A172 (cell line): ENCODE data around the gene TBC1D2B. TPM values are rescaled to one million over a fixed set of nuclear protein-coding genes. Genes with fewer than 3 reads are reported as not detected.
A peak's percentile ranks its signal among the peaks of the same experiment; 100 is the strongest.

Source experiments
- DNase-seq: peaks from one replicate; pipeline ENCODE4 v3.0.0-alpha.2; 2015; ENCODE audit warnings: low spot score
- total RNA-seq: library from RNA; depleted of rRNA; stranded (reverse); fragments of >200 nt; shearing (Covaris generic); gene quantifications from 2 replicates; pipeline ENCODE4 v1.2.3, GENCODE V29; 2014; rRNA removed

Gene TBC1D2B
- total RNA-seq: 14.5 and 14.9 TPM in 2 replicates

GRCh38 chr15:78077053-78077870 lies at the start of gene TBC1D2B:
TSS of gene TBC1D2B (minus strand) at chr15:78077711. CDS start at chr15:78077652, 59 bp downstream.
- DNase-seq: no peak

GRCh38 chr15:78125267-78125666 lies 47.8 kb upstream of the TBC1D2B start:
- DNase-seq: no peak

GRCh38 chr15:78120523-78120922 lies 43.0 kb upstream of the TBC1D2B start:
- no peak for DNase-seq

GRCh38 chr15:78112551-78112950 lies 35.0 kb upstream of the TBC1D2B start:
- DNase-seq: no peak

DNA sequence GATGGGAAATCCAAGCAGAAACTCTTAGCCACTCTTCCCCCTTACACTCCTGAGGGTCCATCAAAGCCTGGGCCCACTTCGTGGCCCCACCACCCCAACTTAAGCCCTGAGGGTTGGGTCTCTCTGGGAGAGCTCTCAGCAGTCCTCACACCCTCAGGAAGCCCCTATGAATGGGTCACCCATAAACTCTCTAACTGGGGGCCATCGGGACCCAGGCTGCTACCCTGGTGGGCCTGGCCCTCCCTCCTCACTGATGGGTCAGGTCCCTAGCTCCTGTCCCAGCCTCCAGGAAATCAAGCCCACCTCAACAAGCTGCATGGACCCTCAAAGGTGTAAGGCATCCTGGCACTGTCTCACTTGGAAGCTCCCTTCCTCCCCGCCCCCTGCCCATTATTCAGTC lies 34.3 kb upstream of the TBC1D2B start:
- no peak for DNase-seq

- DNase-seq: no peak
Observed at GRCh38 chr15:78110916-78111475, 33.5 kb upstream of the TBC1D2B start.

DNA sequence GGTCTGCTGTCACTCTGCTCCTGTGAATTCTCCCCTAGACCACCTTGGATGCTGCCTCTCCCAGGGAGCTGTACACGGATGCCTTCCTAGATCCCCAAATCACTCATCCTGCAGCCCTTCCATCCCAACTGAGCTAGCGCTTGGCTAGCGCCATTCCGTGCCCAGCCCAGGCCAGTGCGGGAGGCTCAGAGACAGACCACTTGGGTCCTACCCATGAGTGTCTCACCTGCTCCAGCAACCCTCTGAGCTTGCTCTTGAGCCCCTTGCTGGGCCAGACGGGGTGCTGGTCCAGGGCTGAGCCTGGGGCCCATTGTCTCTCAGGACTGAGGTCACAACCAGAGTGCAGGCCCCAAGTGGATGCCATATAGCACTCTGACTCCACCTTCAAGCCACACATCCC lies 32.6 kb upstream of the TBC1D2B start:
- no peak for DNase-seq

DNA sequence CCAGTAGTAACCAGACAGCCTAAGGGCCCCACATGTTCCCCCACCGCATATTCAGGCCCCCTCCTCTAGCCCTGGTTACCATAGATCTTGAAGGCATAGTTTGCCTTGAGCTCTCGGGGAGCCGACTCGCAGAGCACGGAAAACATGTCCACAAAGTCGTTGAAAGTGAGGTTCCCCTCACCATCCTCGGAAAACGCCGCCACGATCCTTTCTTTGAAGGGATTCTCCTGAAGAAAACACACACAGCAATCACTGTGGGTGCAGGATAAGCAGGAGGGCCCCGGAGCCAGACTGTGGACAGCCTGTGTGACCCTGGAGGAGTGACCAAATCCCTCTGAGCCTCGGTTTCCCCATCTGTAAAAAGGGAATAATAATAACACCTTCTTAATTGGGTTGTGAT lies 31.6 kb upstream of the TBC1D2B start:
- DNase-seq: no peak

DNA sequence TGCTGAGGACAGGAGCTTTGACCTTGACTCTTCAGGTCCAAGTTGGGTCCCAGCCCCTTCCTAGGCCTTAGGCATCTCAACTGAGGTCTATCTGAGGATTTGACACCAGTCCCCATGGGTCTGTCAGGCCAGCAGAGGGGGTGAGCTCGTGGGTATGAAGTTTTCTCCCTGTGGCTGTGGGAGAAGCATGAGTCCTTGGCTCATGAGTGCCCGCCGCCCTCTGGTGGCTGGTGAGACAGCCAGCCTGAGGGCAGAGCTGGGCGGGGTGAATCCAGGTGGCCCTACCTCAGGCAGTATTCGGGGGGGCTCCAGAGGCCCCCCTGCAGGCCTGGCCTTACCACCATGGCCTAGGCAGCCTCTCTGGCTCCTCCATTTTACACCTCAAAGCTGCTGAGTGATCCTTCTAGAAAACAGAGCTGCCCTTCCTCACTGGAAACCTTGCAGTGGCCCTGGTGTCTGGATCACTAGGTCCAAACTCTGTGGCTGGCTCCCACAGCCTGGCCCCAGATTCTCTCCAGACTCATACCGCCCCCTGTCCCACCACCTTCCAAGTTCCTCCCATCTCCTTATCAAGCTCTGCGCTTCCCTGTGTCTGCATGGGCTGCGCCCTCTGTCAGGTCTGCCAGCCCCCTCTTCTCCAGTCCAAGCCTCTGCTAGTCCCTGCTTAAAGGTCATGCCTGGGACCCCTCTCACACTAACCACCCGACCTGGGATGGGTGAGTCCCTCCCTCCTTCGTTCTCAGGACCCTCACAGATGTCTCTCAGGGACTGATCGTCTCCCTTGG lies 31.0 kb upstream of the TBC1D2B start:
- peak; percentile 67 for DNase-seq

- DNase-seq: no peak
Observed at GRCh38 chr15:78107471-78107870, 30.0 kb upstream of the TBC1D2B start.

GRCh38 chr15:78105476-78106241 lies 28.1 kb upstream of the TBC1D2B start:
- no peak for DNase-seq

DNA sequence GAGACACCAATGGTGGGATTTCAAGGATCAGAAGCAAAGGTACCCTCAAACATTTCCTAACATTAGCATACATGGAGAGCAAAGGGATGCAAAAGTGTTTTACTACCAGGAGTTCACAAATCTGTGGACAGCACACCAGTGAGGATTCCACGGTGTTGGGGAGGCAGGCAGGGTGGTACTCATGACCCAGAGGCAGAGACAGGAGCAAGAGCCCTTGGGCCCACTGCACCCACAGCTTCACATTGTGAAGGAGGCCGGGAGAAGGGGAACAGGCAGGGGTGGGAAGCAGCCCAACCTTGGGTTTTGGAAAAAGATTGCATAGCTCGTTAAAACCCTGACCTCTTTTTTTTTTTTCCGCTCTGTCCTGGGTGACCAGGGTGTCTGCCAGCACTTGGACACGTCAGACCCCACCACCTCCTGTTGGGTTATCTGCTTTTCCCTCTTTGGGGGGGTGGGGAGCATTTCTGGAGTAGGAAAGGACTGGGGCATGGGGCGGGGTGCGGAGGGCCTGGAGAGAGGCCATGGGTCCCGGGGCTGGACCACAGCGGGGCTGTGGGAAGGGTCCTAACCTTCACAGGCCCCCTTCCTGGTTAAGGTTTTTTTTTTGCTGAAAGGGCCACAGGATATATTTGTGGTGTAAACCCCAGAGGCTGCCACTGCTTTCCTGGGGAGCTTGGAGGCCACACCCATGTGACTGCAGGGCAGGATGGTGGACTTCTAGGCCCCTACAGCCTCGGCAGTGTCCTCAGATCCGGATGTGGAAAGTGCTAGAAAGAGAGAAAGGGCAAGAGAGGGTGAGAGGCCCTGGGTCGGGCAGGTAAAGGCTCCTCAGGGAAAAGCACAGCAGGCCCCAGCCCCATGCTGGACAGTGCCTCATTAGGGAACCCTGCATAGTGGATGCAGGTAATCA lies 27.3 kb upstream of the TBC1D2B start:
- no peak for DNase-seq

DNA sequence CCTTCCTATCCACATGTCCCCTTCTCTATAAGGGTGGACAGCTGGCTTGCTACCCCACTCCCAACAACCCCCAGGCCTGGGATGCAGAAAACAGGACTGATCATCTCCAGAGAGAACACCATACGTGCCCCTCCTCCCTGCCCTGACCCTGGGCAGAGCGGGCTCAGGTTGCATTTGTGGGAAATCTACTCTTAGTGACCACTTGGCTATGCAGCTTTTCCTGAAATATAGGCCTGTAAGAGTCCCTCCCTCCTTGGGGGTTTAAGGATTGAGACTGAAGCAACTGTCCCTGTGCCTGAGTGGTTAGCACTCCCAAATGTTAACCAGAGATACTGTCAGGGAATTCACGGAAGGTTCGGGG lies 26.6 kb upstream of the TBC1D2B start:
- no peak for DNase-seq

DNA sequence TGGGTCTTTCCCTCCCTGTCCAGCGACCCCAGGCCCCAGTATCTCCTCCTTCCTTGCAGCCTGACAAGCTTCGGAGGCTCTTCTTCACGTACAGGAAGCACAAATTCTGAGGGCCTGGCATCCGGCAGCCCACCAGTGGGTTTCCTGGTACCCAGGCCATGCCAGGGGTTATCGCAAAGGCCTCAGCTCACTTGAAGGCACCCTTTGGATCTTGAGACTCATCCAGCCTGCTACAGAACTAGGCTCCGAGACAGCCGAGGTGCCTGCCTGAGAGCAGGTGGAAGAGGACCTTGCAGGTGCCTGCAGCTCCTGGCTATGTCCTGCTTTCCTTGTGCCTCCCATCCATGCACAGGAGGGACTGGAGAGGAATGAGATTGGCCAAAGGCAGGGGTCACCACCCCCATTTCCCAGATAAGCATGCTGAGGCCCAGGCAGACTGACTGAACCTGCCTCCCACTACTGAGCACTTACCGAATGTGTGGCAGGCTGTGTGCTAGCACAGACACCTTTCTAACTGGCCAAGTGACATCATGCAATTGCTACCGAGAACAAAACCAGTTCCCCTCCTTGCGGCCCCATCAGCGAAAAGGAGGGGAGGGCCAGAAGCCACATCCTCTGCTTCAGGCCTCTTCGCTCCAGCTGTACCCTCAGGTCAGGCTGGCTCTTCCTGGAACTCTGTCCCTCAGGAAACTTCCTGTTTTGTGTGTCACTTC lies 26.1 kb upstream of the TBC1D2B start:
- no peak for DNase-seq

GRCh38 chr15:78102741-78103140 lies 25.2 kb upstream of the TBC1D2B start:
- no peak for DNase-seq

- DNase-seq: no peak
Observed at GRCh38 chr15:78102211-78102610, 24.7 kb upstream of the TBC1D2B start.

GRCh38 chr15:78101423-78102105 lies 24.1 kb upstream of the TBC1D2B start:
- no peak for DNase-seq

GRCh38 chr15:78100886-78101285 lies 23.4 kb upstream of the TBC1D2B start:
- no peak for DNase-seq

GRCh38 chr15:78098131-78098755 lies 20.7 kb upstream of the TBC1D2B start:
- DNase-seq: no peak
